GM18873 (cell line): ENCODE measurements around the gene PLEKHB2.
A peak's percentile ranks its signal among the peaks of the same experiment; 100 is the strongest.
"Not testable (repeated sequence)": the region's sequence is repeated elsewhere in the genome, so short reads cannot be mapped to it uniquely, and the experiment has no call there.

Experiments
- ATAC-seq: cut with Tn5 transposase; IDR thresholded peaks from one replicate; pipeline ENCODE4 v1.9.1; 2021; ENCODE audit warnings: mild to moderate bottlenecking, moderate library complexity, moderate number of reproducible peaks; ENCODE audit not compliant: unreplicated experiment, low FRiP score

Gene PLEKHB2, protein sequence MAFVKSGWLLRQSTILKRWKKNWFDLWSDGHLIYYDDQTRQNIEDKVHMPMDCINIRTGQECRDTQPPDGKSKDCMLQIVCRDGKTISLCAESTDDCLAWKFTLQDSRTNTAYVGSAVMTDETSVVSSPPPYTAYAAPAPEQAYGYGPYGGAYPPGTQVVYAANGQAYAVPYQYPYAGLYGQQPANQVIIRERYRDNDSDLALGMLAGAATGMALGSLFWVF

GRCh38 chr2:131105156-131105949 is at the start of gene PLEKHB2:
Gene PLEKHB2 (plus strand): TSS chr2:131105336. CDS start chr2:131120942, 15,606 bp downstream.
- peak; percentile 58 for ATAC-seq

GRCh38 chr2:131056204-131056931 is 48.8 kb upstream of the PLEKHB2 start:
- no peak for ATAC-seq

DNA sequence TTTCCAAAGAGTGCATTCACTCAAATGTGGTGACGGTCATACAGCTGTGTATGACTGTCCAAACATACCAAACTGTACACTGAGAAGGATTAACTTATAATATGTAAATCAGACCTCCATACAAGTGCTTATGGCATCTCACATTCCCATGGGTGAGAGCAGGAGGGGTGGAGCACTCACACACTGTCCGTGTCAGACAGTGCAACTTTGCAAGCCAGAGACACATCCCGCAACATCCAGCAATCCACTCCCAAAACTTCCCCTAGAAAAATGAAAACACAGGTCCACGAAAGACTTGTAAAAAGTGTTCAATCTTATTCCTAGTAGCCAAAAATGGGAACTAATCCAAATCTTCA is 48.2 kb upstream of the PLEKHB2 start:
- ATAC-seq: no peak

DNA sequence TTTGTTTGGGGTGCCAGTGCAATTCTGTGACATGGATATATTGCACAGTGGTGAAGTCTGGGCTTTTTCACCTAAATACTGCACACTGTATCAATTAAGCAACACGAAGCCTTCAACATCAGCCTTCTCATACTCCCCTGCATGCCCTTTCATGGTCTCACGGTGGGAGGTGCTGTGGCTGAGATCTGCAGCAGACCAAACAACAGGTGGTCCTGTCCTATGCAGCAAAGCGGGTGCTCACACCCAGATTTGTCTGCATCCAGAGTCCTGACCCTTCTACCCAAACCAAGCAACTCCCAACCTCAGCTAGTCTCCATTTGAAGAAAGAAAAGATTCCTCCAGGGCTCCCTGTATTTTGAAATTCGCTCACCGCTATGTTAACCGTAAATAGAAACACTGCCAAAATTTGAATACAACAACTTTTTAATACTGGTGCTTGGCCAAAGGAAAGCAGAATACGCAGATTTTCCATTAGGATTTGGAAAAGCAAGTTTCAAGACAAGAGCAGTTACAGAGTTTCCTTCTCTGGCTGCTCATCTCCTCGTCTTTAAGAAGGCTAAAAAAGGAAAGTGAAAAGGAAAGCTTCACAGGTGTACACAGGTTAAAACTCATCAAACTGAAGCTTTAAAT is 46.8 kb upstream of the PLEKHB2 start:
- no peak for ATAC-seq

DNA sequence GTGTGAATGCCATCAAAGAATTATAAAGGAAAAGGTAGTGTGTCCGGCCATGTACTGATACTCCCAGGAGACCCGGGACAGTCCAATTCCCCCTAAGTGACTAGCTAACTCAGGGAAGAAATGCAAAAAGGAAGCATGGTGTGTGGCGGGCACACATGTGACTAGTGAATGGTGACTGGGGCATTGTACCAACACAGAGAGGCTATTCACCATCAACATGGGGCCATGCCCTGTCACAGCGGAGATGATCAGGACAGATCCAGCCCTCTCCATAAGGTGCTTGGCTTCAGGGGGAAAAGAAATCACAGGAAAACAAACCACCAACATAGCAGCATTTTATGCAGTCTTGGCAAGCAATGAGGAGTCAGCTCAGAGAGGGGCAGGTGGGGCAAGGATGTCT is 46.2 kb upstream of the PLEKHB2 start:
- ATAC-seq: no peak

DNA sequence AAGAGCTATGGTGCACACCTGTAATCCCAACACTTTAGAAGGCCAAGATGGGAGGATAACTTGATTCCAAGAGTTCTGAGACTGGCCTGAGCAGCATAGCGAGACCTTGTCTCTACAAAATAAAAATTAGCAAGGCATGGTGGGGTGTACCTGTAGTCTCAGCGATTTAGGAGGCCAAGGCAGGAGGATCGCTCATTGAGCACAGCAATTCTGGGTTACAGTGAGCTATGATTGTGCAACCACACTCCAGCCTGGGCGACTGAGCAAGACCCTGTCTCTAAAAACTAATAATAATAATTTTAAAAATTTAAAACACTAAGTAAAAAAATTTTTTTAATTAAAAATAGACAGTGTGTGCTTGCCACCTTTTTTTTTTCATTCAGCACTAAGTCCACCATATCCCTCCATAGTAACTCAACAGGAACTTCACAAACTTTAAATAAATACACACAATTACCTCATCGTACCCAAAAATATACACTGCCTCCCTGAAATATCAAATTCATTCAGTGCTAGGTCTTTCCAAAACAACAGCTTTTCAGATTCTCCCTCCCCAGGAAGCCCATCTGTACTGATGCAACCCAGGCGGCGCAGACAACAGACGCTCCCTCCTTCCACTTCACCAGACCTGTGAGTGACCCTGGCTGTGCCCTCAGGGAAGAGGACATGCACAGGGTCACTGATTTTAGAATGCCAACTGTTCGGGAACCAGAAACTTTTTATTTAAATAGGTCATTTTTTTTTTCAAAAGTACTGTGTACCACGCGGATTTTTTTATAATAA is 41.4 kb upstream of the PLEKHB2 start:
- ATAC-seq: no peak

DNA sequence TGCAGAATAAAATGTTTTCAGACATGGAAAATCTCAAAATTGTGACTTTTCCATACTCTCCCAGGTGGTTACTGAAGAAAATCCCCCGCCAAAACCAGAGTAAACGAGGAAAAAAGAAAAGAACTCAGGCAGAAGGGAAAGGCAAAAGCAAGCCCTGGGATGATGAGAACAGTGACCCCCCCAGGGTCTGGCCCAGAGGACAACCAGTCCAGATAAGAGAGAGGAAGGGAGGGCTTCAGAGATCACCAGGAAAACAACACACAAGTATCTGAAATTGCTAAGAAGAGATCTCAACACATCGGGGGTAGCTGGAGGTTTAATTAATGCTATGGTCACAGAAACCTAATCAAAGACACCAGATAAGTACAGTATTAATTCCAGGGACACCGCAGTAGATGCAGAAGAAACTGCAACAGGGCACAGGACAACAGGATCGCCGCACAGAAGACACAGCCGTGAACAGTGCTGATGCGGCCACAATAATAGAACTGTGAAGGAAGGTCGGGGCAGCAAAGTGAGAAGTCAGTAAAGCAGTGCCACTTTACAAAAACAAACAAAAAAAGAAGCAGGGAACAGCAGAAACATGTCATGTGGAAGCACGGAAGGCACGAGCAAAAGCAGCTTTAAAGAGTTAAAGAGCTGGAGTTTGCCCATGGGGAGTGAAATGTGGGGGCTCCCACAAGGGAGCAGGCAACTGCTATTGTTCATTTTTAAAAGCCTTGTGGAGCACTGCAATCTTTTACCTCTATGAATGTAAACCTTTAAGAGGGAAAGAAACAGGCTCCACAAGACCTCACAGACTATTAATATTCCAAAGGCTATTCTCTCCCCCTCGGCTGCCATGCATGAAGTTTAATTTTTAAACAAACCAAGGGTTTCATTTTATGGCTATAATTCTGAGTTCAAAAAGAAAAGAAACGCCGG is 40.3 kb upstream of the PLEKHB2 start:
- no peak for ATAC-seq

DNA sequence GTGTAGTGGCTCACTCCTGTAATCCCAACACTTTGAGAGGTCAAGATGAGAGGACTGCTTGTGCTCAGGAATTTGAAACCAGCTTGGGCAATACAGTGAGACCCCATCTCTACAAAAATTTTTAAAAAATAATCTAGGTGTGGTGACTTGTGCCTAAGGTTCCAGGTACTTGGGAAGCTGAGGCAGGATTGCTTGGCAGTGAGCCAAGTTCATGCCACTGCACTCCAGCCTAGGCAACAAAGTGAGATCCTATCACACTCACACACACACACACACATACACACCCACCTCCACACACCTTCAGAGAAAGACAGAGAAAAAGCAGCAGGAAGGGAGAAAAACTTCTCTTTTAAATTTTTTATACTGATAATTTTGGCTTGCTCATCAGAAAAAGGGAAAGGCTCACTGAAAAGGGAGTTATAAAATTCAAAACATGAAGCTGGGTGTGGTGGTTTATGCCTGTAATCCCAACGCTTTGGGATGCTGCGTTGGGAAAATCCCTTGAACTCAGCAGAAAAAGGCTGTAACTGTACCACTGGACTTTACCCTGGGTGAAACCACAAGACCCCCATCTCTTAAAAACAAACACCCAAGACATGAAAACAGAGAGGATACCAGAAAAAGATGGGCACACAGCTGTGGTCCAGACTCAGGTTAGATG is 37.5 kb upstream of the PLEKHB2 start:
- no peak for ATAC-seq

DNA sequence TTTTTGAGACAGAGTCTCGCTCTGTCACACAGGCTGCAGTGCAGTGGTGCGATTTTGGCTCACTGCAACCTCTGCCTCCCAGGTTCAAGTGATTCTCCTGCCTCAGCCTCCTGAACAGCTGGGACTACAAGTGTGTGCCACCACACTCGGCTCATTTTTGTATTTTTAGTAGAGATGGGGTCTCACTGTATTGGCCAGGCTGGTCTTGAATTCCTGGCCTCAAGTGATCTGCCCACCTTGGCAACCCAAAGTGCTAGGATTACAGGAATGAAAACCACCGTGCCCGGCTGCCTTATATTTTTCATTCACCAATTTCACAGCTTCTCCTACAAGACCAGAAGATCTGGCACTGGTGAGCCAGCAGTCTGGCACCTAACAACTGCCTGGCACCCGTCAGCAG is 37.0 kb upstream of the PLEKHB2 start:
- ATAC-seq: not testable (repeated sequence)

- ATAC-seq: not testable (repeated sequence)
These were observed 29.6 kb upstream of the PLEKHB2 start for GRCh38 chr2:131075578-131075977.

GRCh38 chr2:131076707-131077106 is 28.4 kb upstream of the PLEKHB2 start:
- ATAC-seq: no peak

- no peak for ATAC-seq
These were observed 27.8 kb upstream of the PLEKHB2 start for GRCh38 chr2:131077182-131077846.

DNA sequence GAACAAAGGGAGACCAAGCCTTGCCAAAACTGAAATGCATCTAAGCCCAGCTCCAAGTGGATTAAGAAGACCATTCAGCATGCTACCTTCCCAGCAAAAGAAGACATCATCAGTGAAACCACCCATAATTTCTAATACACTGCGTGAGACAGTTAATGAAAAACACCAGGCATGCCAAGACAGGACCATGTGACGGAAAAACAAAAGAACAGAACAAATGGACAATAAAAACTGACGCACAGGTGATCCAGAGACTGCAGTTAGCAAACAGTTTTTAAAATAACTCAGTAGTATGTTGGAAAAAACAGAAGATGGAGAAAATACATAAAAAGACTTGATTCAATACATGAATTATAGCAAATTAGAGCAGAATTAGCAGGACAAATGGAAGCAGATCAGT is 27.2 kb upstream of the PLEKHB2 start:
- no peak for ATAC-seq

GRCh38 chr2:131079931-131080330 is 25.2 kb upstream of the PLEKHB2 start:
- ATAC-seq: not testable (repeated sequence)

GRCh38 chr2:131081190-131081589 is 23.9 kb upstream of the PLEKHB2 start:
- no peak for ATAC-seq

DNA sequence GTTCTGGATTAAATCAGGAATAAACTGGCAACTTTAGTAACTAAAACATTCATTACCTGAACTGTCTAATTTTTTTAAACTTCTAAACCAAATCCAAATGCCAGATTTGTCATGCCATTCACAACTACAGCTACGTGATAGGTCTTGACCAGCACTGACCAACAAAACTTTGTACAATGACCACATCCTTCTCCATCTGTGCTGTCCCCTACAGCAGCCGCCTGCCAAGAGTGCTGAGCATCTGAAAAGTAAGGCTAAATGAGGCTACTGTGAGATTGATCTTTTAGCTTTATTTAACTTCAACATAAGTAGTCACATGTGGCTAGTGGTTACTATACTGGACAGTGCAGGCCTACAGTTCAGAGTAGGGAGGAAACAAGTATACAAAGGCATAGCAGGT is 19.5 kb upstream of the PLEKHB2 start:
- no peak for ATAC-seq

DNA sequence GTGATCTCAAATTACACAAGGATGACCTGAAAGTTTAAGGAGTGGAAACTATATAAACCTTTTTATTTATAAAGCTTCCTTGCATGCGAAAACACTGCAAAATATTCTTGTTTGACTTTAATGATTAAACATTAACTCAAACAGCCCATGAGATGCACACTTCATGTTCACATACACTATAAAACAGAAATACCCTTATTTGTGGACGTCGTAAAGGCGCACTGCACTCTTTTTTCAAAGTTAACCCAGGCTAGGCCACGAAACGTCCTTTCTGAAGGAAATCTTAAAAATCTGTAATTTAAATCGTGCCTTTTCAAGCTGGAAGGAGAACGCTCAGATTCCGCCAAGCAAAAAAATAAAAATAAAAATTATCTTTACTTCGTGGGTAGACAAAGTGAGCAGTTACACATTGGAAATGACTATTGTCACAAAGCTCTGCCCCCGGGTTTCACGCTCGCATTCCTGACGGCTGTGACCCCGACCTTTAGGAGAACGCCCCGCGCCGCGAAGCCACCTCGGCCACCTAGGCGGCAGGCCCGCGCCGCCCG is 12.6 kb upstream of the PLEKHB2 start:
- ATAC-seq: no peak
